ENCODE results near the gene LSAMP. TPM values are rescaled to one million over a fixed set of nuclear protein-coding genes. Genes with fewer than 3 reads are reported as not detected.

The LSAMP gene
- total RNA-seq, 1 experiment from 2014 or later = not detected

DNA sequence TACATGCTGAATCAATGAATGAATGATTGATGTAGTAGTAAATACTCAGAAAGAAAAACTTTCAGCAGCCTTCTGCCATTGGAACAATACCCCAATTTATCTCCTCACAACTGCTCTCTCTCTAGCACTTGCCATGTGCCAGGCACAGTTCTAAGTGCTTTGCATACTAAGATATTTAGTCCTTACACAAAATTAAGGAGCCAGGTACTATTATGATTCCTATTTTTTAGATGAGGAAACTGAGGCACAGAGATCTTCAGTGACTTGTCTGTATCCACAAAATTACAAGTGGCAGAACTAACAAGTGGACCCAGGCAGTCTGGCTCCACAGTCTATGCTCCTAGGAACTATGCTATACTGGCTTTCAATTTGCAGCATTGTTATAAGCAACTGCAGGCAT is 279.2 kb downstream of the LSAMP start:
- BruUV-seq (replicated peaks) = no TSS peak
- Histone ChIP-seq H3K9me2 (ENCODE audit: insufficient read depth) (no peaks in the 10 kb centered on the region), H3K27ac (no peak overlapping the region), H2AFZ (no peak overlapping the region), H3K27me3 (ENCODE audit: insufficient read depth, low read depth) (no peaks in the 10 kb centered on the region), H3K4me1 (replicated peaks; ENCODE audit: insufficient read depth) (no peaks in the 10 kb centered on the region), H3K36me3 (ENCODE audit: low read depth) (no peaks in the 10 kb centered on the region), H3K4me3 (no peak overlapping the region), H3F3A (ENCODE audit: insufficient read depth, low read depth) (no peaks in the 10 kb centered on the region), H3K9me3 (ENCODE audit: insufficient read depth, low read depth) (no peaks in the 10 kb centered on the region), H3K79me2 (ENCODE audit: low read depth) (no peaks in the 10 kb centered on the region), H4K20me1 (ENCODE audit: insufficient read depth) (no peaks in the 10 kb centered on the region), H3K4me2 (no peak overlapping the region)
- TF ChIP-seq, protein P1, sequence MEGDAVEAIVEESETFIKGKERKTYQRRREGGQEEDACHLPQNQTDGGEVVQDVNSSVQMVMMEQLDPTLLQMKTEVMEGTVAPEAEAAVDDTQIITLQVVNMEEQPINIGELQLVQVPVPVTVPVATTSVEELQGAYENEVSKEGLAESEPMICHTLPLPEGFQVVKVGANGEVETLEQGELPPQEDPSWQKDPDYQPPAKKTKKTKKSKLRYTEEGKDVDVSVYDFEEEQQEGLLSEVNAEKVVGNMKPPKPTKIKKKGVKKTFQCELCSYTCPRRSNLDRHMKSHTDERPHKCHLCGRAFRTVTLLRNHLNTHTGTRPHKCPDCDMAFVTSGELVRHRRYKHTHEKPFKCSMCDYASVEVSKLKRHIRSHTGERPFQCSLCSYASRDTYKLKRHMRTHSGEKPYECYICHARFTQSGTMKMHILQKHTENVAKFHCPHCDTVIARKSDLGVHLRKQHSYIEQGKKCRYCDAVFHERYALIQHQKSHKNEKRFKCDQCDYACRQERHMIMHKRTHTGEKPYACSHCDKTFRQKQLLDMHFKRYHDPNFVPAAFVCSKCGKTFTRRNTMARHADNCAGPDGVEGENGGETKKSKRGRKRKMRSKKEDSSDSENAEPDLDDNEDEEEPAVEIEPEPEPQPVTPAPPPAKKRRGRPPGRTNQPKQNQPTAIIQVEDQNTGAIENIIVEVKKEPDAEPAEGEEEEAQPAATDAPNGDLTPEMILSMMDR (conservative IDR thresholded peaks at IDR 0.05) = no peak
- no peak for TF ChIP-seq EZH2 (IDR thresholded peaks at IDR 0.05; ENCODE audit: low read depth)
- no peak for DNase-seq
- POLR2A ChIA-PET (ENCODE audit: unreplicated experiment) = interaction anchor here (0.7 kb wide), 1 partner anchor 8 kb away, joined by 5 read pairs; no protein-coding TSS in a partner anchor
- CTCF ChIA-PET = no interaction called here
- intact Hi-C loops (cut with micrococcal nuclease; ENCODE audit: unreplicated experiment) = no loop called here

DNA sequence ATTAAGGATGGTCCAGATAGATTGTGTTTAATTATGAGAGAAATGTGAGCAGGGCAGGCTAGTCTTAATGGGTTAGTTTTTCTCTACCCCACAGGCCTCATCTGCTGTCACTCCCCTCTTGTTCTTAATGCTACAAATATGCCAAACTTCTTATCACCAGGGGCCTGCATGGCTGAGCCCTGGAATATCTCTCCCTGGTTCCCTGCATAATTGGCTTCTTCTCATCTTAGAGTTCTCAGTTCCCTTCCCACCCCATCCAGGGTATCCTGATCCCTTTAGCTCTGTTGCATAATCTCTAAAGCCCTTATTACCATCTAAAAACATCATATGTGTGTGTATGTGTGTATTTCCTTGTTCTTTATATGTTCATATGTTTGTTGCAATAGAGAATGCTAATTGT is 279.6 kb downstream of the LSAMP start:
- no peak for TF ChIP-seq EZH2 (IDR thresholded peaks at IDR 0.05; ENCODE audit: low read depth)
- TF ChIP-seq, protein P1 (conservative IDR thresholded peaks at IDR 0.05) = no peak
- Histone ChIP-seq H3K79me2 (ENCODE audit: low read depth) (no peaks in the 10 kb centered on the region), H3K4me2 (no peak overlapping the region), H3F3A (ENCODE audit: insufficient read depth, low read depth) (no peaks in the 10 kb centered on the region), H3K27me3 (ENCODE audit: insufficient read depth, low read depth) (no peaks in the 10 kb centered on the region), H3K27ac (no peak overlapping the region), H4K20me1 (ENCODE audit: insufficient read depth) (no peaks in the 10 kb centered on the region), H2AFZ (no peak overlapping the region), H3K4me3 (no peak overlapping the region), H3K4me1 (replicated peaks; ENCODE audit: insufficient read depth) (no peaks in the 10 kb centered on the region), H3K36me3 (ENCODE audit: low read depth) (no peaks in the 10 kb centered on the region), H3K9me3 (ENCODE audit: insufficient read depth, low read depth) (no peaks in the 10 kb centered on the region), H3K9me2 (ENCODE audit: insufficient read depth) (no peaks in the 10 kb centered on the region)
- BruUV-seq (replicated peaks) = no TSS peak
- ChIA-PET CTCF (no interaction called here), POLR2A (ENCODE audit: unreplicated experiment) (no interaction called here)
- intact Hi-C loops (cut with micrococcal nuclease; ENCODE audit: unreplicated experiment) = no loop called here
- DNase-seq = no peak

DNA sequence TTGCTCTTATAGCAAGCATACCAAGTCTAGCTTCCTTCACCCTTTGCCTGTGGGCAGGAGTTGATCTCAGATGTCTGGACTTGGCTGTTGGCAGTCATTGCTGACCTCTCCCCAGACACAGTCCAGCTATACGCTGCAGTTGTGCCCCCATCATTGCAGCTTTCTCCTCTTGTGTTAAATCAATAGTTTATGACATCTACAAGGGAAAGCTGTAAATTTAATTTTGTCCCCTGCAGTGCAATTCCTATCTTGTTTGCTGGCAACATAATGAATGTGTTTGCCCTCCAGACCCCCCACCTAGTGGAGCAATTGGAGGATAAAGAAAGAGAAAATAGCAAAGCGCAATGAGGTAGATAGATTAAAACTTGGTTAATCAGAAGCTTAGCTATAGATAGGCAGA is 280.2 kb downstream of the LSAMP start:
- BruUV-seq (replicated peaks) = no TSS peak
- Histone ChIP-seq H3K27ac (no peak overlapping the region), H3K36me3 (ENCODE audit: low read depth) (no peaks in the 10 kb centered on the region), H3K4me1 (replicated peaks; ENCODE audit: insufficient read depth) (no peaks in the 10 kb centered on the region), H3K4me2 (no peak overlapping the region), H3K9me3 (ENCODE audit: insufficient read depth, low read depth) (no peaks in the 10 kb centered on the region), H3F3A (ENCODE audit: insufficient read depth, low read depth) (no peaks in the 10 kb centered on the region), H2AFZ (no peak overlapping the region), H4K20me1 (ENCODE audit: insufficient read depth) (no peaks in the 10 kb centered on the region), H3K9me2 (ENCODE audit: insufficient read depth) (no peaks in the 10 kb centered on the region), H3K27me3 (ENCODE audit: insufficient read depth, low read depth) (no peaks in the 10 kb centered on the region), H3K4me3 (no peak overlapping the region), H3K79me2 (ENCODE audit: low read depth) (no peaks in the 10 kb centered on the region)
- ChIA-PET POLR2A (ENCODE audit: unreplicated experiment) (no interaction called here), CTCF (no interaction called here)
- DNase-seq = no peak
- TF ChIP-seq, protein P1 (conservative IDR thresholded peaks at IDR 0.05) = no peak
- no peak for TF ChIP-seq EZH2 (IDR thresholded peaks at IDR 0.05; ENCODE audit: low read depth)
- intact Hi-C loops (cut with micrococcal nuclease; ENCODE audit: unreplicated experiment) = no loop called here

Data from PC-9 (cell line).